Suprapubic skin (tissue), 4 donors: ENCODE results near the gene SEMA5A.

Experiments used
- EP300 ChIP-seq: sonication (generic); formaldehyde crosslinking; IDR thresholded peaks from one replicate; pipeline ENCODE4 v1.6.1; 2017; ENCODE audit warnings: antibody characterized with exemption
- POLR2A ChIP-seq, 2 donors: fragments of 450-650 bp; IDR thresholded peaks; one replicate each; pipeline ENCODE4 v1.6.1; 2017; ENCODE audit warnings: antibody characterized with exemption in 2 of 2, mild to moderate bottlenecking in 2 of 2, moderate library complexity in 2 of 2
- POLR2AphosphoS5 ChIP-seq, 3 donors: sonication (generic); formaldehyde crosslinking; IDR thresholded peaks; one replicate each; pipeline ENCODE4 v1.6.1; 2017; ENCODE audit warnings: antibody characterized with exemption in 3 of 3
- TF ChIP-seq, protein P1 (sequence below), 2 donors: fragments of 200-600 bp in 1 of 2; fragments of 450-650 bp in 1 of 2; sonication (generic) in 1 of 2; IDR thresholded peaks; one replicate each; pipeline ENCODE4 v1.5.1; 2016 to 2019; ENCODE audit warnings: antibody characterized with exemption in 2 of 2, mild to moderate bottlenecking in 1 of 2, moderate library complexity in 1 of 2

DNA sequence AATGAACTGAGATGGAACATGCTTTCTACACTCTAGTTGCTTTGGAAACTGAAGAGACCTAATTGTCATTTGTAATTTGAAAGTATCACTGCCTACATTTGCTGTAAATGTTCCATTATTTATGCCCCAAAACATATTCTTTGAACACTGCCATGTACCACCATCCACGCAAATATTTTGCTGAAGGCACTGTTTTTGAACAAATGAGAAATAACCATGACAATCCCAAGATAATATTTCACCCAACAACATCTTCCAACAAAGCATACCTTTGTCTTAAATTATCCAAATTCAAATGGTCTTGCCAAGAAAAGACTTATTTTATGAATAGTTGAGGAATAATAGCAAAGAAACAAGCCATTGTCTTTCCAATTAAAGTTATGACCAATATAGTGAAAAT, 356.2 kb downstream of the SEMA5A start:
- TF ChIP-seq, protein P1, sequence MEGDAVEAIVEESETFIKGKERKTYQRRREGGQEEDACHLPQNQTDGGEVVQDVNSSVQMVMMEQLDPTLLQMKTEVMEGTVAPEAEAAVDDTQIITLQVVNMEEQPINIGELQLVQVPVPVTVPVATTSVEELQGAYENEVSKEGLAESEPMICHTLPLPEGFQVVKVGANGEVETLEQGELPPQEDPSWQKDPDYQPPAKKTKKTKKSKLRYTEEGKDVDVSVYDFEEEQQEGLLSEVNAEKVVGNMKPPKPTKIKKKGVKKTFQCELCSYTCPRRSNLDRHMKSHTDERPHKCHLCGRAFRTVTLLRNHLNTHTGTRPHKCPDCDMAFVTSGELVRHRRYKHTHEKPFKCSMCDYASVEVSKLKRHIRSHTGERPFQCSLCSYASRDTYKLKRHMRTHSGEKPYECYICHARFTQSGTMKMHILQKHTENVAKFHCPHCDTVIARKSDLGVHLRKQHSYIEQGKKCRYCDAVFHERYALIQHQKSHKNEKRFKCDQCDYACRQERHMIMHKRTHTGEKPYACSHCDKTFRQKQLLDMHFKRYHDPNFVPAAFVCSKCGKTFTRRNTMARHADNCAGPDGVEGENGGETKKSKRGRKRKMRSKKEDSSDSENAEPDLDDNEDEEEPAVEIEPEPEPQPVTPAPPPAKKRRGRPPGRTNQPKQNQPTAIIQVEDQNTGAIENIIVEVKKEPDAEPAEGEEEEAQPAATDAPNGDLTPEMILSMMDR (IDR thresholded peaks at IDR 0.05), result no peak
- TF ChIP-seq POLR2AphosphoS5 (IDR thresholded peaks at IDR 0.05) (no peak), POLR2A (IDR thresholded peaks at IDR 0.05) (no peak), EP300 (no peak)
